ENCODE data around the gene RHD. TPM values are rescaled to one million over a fixed set of nuclear protein-coding genes. Genes with fewer than 3 reads are reported as not detected.
"Not testable (repeated sequence)": the region's sequence is repeated elsewhere in the genome, so short reads cannot be mapped to it uniquely, and the experiment has no call there.

RHD gene
- total RNA-seq, 1 experiment from 2014 or later = not detected

DNA sequence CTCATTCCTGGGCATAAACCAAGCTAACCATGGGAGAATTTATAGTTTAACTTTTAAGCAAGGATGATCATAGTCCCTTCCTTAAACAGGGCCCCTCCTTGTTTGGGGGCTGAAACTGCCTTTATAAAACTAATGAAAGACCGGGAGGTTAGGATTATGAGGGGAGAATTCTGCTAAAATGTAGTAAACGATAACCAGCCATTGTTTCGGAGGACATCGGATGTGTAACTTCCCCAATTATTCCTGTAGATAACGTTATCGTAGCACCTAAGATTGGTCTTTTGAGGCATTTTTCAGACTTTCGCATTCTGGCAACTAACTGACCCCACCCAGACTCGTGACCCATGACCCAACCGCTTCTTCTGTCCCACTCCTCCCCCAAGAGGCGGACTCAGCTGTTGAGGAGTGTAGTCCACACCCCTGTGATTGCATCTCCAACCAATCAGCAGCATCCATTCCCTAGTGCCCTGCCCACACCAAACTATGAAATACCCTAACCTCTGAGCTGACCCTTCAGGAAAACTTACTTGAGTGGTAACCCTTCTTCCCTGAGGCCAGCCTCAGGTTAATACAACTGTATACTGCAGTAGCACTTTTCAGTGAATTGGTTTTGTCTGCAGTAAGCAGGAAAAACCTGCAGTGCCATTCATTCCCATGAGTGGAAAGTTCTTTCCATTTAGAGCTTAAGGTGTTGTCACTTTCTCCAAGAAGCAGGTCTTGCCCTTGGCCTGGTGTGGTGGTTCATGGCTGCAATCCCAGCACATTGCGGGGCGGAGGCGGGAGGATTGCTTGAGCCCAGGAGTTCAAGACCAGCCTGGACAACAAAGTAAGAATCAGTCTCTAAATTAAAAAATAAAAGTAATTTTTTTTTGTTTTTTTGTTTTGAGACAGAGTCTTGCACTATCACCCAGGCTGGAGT, 39.2 kb upstream of the RHD start:
- H3K27ac Mint-ChIP-seq (ENCODE audit: unreplicated experiment) = no peak overlapping the region
- TSS peak; percentile 93 for BruUV-seq (replicated peaks)
- H3K4me1 Mint-ChIP-seq (ENCODE audit: low read depth, unreplicated experiment) = peaks cover 9% of the 10 kb centered on the region
- H3K36me3 Mint-ChIP-seq (ENCODE audit: insufficient read depth, unreplicated experiment) = peaks cover 23% of the 10 kb centered on the region
- CTCF ChIA-PET = interaction anchor here (0.5 kb wide), 1 partner anchor 9 kb away, joined by 3 read pairs; no protein-coding TSS in a partner anchor
- H3K9me3 Mint-ChIP-seq (ENCODE audit: low read depth, unreplicated experiment) = no peaks in the 10 kb centered on the region
- no peak overlapping the region for H3K4me3 Mint-ChIP-seq (ENCODE audit: low read depth, unreplicated experiment)
- TF ChIP-seq CTCF (IDR thresholded peaks at IDR 0.05; ENCODE audit: unreplicated experiment) = no peak
- intact Hi-C loops (cut with micrococcal nuclease; ENCODE audit: unreplicated experiment) = no loop called here
- DNase-seq = peak; percentile 40
- H3K27me3 Mint-ChIP-seq (ENCODE audit: unreplicated experiment) = no peaks in the 10 kb centered on the region

DNA sequence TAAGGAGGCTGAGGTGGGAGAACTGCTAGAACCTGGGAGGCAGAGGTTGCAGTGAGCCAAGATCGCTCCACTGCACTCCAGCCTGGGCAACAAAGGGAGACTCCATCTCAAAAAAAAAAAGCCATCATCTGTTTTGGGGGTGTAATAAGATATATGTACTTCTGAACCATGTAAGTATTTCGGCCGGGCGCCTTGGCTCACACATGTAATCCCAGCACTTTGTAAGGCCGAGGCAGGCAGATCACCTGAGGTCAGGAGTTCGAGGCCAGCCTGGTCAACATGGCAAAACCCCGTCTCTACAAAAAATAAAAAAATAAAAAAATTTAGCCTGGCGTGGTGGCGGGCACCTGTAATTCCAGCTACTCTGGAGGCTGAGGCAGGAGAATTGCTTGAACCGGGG, 36.9 kb upstream of the RHD start:
- H3K27me3 Mint-ChIP-seq (ENCODE audit: unreplicated experiment); DNase-seq; H3K27ac Mint-ChIP-seq (ENCODE audit: unreplicated experiment); H3K4me3 Mint-ChIP-seq (ENCODE audit: low read depth, unreplicated experiment); BruUV-seq (replicated peaks); intact Hi-C loops (cut with micrococcal nuclease; ENCODE audit: unreplicated experiment); H3K9me3 Mint-ChIP-seq (ENCODE audit: low read depth, unreplicated experiment): not testable (repeated sequence)
- Mint-ChIP-seq H3K4me1 (ENCODE audit: low read depth, unreplicated experiment) (peaks cover 23% of the 10 kb centered on the region), H3K36me3 (ENCODE audit: insufficient read depth, unreplicated experiment) (peaks cover 20% of the 10 kb centered on the region)
- CTCF ChIA-PET = interaction anchor here (0.7 kb wide), 1 partner anchor 519 kb away, joined by 3 read pairs; no protein-coding TSS in a partner anchor

- H3K9me3 Mint-ChIP-seq (ENCODE audit: low read depth, unreplicated experiment); CTCF ChIA-PET; DNase-seq; H3K4me3 Mint-ChIP-seq (ENCODE audit: low read depth, unreplicated experiment); H3K27me3 Mint-ChIP-seq (ENCODE audit: unreplicated experiment); H3K27ac Mint-ChIP-seq (ENCODE audit: unreplicated experiment); BruUV-seq (replicated peaks); intact Hi-C loops (cut with micrococcal nuclease; ENCODE audit: unreplicated experiment): not testable (repeated sequence)
- Mint-ChIP-seq H3K36me3 (ENCODE audit: insufficient read depth, unreplicated experiment) (peaks cover 26% of the 10 kb centered on the region), H3K4me1 (ENCODE audit: low read depth, unreplicated experiment) (peaks cover 20% of the 10 kb centered on the region)
Observed at GRCh38 chr1:25236261-25236660, 36.0 kb upstream of the RHD start.

DNA sequence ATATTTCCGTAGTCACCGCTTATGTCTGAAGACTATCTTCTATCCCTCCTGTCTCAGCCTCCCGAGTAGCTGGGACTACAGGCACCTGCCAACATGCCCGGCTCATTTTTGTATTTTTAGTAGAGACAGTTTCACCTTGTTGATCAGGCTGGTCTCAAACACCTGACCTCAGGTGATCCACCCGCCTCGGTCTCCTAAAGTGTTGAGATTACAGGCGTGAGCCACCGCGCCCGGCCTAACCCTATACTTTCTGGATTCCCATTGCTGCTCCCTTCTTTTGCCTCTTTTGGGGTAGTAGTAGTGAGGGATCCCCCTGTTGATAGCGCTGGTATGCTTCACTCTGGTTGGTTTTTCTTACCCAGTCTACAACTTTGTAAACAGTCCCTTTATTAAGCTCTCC, 34.3 kb upstream of the RHD start:
- no peaks in the 10 kb centered on the region for H3K27me3 Mint-ChIP-seq (ENCODE audit: unreplicated experiment)
- CTCF ChIA-PET = no interaction called here
- H3K4me3 Mint-ChIP-seq (ENCODE audit: low read depth, unreplicated experiment) = no peak overlapping the region
- TF ChIP-seq CTCF (IDR thresholded peaks at IDR 0.05; ENCODE audit: unreplicated experiment) = no peak
- peaks cover 14% of the 10 kb centered on the region for H3K4me1 Mint-ChIP-seq (ENCODE audit: low read depth, unreplicated experiment)
- H3K9me3 Mint-ChIP-seq (ENCODE audit: low read depth, unreplicated experiment) = no peaks in the 10 kb centered on the region
- no peak overlapping the region for H3K27ac Mint-ChIP-seq (ENCODE audit: unreplicated experiment)
- DNase-seq = no peak
- BruUV-seq (replicated peaks) = no TSS peak
- intact Hi-C loops (cut with micrococcal nuclease; ENCODE audit: unreplicated experiment) = no loop called here
- peaks cover 35% of the 10 kb centered on the region for H3K36me3 Mint-ChIP-seq (ENCODE audit: insufficient read depth, unreplicated experiment)

GRCh38 chr1:25239681-25240541, 32.4 kb upstream of the RHD start:
- TF ChIP-seq CTCF (IDR thresholded peaks at IDR 0.05; ENCODE audit: unreplicated experiment) = no peak
- H3K27ac Mint-ChIP-seq (ENCODE audit: unreplicated experiment) = peak overlapping the region; percentile 68
- peaks cover 14% of the 10 kb centered on the region for H3K4me1 Mint-ChIP-seq (ENCODE audit: low read depth, unreplicated experiment)
- H3K36me3 Mint-ChIP-seq (ENCODE audit: insufficient read depth, unreplicated experiment) = peaks cover 42% of the 10 kb centered on the region
- H3K9me3 Mint-ChIP-seq (ENCODE audit: low read depth, unreplicated experiment) = no peaks in the 10 kb centered on the region
- H3K4me3 Mint-ChIP-seq (ENCODE audit: low read depth, unreplicated experiment) = peak overlapping the region; percentile 82
- no peaks in the 10 kb centered on the region for H3K27me3 Mint-ChIP-seq (ENCODE audit: unreplicated experiment)
- DNase-seq = peak; percentile 86
- intact Hi-C loops (cut with micrococcal nuclease; ENCODE audit: unreplicated experiment) = no loop called here
- TSS peak; percentile 40 for BruUV-seq (replicated peaks)
- CTCF ChIA-PET = interaction anchor here (0.5 to 1.3 kb wide), 3 partner anchors 45 to 1250 kb away, joined by 3 read pairs; no protein-coding TSS in a partner anchor
